Measurements from ENCODE around the gene FAM204A.

Gene FAM204A

GRCh38 chr10:118330295-118331076 lies 11.6 kb downstream of the FAM204A start:
- no peak for DNase-seq

GRCh38 chr10:118324140-118324539 lies 18.0 kb downstream of the FAM204A start:
- no peak for DNase-seq

GRCh38 chr10:118321724-118322575 lies 20.2 kb downstream of the FAM204A start:
- DNase-seq, result no peak

GRCh38 chr10:118315629-118316028 lies 26.5 kb downstream of the FAM204A start:
- no peak for DNase-seq

GRCh38 chr10:118314882-118315281 lies 27.2 kb downstream of the FAM204A start:
- DNase-seq, result no peak

GRCh38 chr10:118311505-118311904 lies 30.6 kb downstream of the FAM204A start:
- no peak for DNase-seq

- DNase-seq, result no peak
These were observed 31.3 kb downstream of the FAM204A start for GRCh38 chr10:118310822-118311221.

- no peak for DNase-seq
These were observed 32.2 kb downstream of the FAM204A start for GRCh38 chr10:118309911-118310310.

GRCh38 chr10:118308664-118309063 lies 33.5 kb downstream of the FAM204A start:
- no peak for DNase-seq

GRCh38 chr10:118307859-118308258 lies 34.3 kb downstream of the FAM204A start:
- DNase-seq, result no peak

GRCh38 chr10:118307220-118307619 lies 34.9 kb downstream of the FAM204A start:
- DNase-seq, result no peak

- DNase-seq, result no peak
These were observed 36.4 kb downstream of the FAM204A start for GRCh38 chr10:118305730-118306129.

GRCh38 chr10:118304521-118304920 lies 37.6 kb downstream of the FAM204A start:
- DNase-seq, result no peak

GRCh38 chr10:118301211-118301610 lies 40.9 kb downstream of the FAM204A start:
- no peak for DNase-seq

- no peak for DNase-seq
These were observed 41.8 kb downstream of the FAM204A start for GRCh38 chr10:118300320-118300719.

GRCh38 chr10:118298787-118299186 lies 43.3 kb downstream of the FAM204A start:
- no peak for DNase-seq

GRCh38 chr10:118291122-118291521 lies 51.0 kb downstream of the FAM204A start:
- no peak for DNase-seq

- DNase-seq, result no peak
These were observed 51.6 kb downstream of the FAM204A start for GRCh38 chr10:118290471-118290995.

GRCh38 chr10:118287076-118287806 lies 54.9 kb downstream of the FAM204A start:
- no peak for DNase-seq

- no peak for DNase-seq
These were observed 55.9 kb downstream of the FAM204A start for GRCh38 chr10:118286051-118286838.

- no peak for DNase-seq
These were observed 59.5 kb downstream of the FAM204A start for GRCh38 chr10:118282670-118283069.

GRCh38 chr10:118278649-118279048 lies 63.5 kb downstream of the FAM204A start:
- DNase-seq, result no peak
